Kidney capillary endothelial cell (primary cell): ENCODE data around the gene PARP11.
A peak's percentile ranks its signal among the peaks of the same experiment; 100 is the strongest.
"Not testable (repeated sequence)": the region's sequence is repeated elsewhere in the genome, so short reads cannot be mapped to it uniquely, and the experiment has no call there.

Experiments used
- DNase-seq: peaks from one replicate; pipeline ENCODE4 v3.0.0-alpha.2; 2018; ENCODE audit warnings: low spot score

PARP11 gene

GRCh38 chr12:3882896-3883564 is 9.8 kb upstream of the PARP11 start:
- DNase-seq = peak; percentile 6

DNA sequence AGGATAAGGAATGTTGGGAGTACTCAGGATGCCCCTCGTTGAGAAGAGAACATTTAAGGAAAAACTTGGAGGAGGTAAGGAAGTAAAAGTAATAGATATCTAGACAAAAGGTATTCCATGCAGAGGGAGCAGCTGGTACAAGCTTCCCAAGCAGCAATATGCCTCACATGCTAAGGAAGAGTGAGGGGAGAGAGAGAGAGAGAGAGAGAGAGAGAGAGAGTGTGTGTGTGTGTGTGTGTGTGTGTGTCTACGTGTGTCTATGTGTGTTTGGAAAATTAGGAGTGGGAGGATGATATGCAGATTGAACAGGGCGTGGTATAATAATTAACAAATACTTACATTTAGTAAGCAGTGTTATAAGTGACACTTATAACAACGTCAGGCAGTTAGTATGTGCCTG is 9.2 kb upstream of the PARP11 start:
- DNase-seq = no peak

DNA sequence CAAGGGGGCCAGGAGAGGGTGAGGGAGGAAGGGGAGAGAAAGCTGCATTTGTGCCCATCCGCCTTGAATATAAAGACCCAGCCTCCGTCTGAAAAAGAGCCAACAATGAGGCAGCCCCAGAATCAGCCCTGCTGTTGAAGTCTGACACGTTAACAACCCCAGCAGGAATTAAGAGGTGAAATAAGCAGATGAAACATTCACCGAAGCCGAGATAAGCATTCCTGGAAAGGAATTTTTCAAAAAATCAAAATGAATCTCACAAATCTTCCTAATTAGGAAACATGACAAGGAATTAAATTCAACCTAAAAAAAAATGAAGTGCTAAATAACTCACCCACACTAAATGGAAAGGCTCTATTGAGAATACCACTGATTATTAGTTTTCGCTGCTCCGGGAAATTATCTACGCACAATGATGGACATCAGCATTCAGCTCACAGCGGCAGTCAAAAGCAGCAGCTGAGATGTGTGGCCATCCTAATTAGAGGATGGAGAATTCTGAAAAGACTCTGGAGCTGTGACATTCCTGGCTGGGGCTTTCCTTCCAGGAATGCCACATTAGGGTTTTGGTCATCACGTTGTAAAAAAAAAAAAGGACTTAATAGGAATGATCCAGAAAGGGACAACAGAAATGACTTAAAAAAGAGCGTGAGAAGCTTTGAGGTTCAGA is 8.2 kb upstream of the PARP11 start:
- no peak for DNase-seq

DNA sequence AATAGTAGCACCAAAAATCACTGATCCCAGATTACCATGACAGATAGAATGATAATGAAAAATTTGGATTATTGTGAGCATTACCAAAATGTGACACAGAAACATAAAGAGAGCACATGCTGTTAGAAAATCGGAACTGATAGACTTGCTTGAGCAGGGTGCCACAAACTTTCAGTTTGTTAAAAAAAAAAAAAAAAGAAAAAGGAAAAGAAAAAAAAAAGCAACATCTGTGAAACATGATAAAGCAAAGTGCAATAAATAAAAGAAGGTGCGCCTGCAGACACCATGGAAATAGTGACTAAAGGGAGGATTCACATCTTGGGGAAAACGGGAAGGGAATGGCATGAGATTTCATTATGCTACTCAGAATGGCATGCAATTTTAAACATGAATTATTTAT is 6.6 kb upstream of the PARP11 start:
- DNase-seq = no peak

DNA sequence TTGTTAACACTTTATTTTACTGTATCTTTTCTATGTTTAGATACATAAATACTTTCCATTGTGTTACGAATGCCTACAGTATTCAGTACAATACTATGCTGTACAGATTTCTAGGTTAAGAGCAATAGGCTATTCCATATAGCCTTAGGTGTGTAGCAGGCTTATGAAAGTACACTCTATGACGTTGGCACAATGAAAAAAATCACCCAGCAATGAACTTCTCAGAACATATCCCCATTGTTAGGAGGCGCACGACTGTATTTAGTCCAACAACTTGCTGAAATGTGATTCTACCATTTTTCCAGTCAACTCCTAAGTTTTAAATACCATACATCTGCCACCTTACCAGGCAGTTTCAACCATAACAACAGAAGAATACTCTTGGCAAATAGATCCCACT is 1.8 kb downstream of the PARP11 start:
- no peak for DNase-seq

DNA sequence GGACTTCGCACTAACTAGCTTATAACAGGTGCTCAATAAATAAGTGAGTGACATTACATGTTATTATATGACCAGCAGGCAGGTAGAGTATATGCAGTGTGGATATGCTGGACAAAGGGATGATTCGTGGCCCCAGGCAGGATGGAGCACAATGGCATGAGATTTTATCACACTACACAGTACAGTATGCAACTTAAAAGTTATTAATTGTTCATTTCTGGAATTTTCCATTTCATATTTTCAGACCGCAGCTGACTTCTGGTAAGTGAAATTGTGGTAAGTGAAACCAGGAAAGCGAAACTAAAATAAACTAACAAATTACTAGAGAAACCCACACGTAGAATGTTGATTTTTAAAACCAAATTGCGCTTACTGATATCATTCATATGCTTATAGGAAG is 3.3 kb downstream of the PARP11 start:
- DNase-seq = no peak

GRCh38 chr12:3869433-3869832 is 3.8 kb downstream of the PARP11 start:
- DNase-seq = no peak

DNA sequence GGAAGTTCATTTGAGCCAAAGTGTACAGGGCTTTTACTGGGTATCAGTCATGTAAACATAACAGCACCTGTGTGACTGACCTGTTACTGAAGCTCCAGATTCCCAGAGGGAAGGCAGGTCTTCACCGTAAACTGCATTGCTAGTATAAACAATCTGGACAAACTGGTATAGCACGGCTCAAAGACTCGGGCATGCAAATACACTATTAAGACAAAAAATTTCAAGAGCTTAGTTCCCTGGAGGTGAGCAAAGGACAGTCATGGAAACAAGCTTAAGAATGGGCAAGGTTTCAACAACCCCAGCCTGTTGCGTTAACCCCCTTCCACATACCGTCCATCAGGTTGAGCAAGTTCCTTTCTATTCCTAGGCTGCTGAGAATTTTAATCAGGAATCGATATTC is 9.4 kb downstream of the PARP11 start:
- DNase-seq = no peak

DNA sequence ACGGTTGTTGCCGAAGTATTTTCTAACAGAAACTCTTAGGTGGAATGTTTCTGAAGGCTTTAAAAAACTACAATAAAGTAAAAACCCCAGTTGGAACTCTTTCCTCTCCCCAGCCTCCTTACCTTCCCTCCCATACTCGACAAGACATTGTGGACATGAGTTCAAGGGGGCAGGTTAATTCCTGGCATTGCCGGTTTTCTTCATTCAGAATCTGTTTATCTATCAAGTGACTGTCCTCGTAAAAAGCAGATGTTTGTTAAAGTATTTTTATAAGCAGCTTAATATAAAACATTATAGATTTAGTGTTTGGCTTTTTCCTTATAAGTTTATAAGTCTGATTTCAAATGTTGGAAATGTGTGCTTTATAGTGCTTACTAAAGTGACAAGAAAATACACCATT is 30.7 kb downstream of the PARP11 start:
- no peak for DNase-seq

DNA sequence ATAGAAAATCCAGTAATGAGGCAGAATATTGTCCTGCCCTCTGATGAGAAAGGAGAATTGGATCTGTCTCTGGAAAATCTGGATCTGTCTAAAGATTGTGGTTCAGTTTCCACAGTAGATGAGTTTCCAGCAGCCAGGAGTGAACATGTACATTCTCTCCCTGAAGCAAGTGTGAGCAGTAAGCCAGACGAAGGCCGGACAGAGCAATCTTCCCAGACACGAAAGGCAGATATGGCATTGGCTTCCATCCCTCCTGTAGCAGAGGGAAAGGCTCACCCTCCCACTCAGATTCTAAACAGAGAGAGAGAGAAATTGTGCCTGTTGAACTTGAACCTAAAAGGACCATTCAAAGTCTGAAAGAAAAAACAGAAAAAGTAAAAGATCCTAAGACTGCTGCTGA is 31.4 kb downstream of the PARP11 start:
- no peak for DNase-seq

GRCh38 chr12:3840833-3841232 is 32.4 kb downstream of the PARP11 start:
- DNase-seq = not testable (repeated sequence)

DNA sequence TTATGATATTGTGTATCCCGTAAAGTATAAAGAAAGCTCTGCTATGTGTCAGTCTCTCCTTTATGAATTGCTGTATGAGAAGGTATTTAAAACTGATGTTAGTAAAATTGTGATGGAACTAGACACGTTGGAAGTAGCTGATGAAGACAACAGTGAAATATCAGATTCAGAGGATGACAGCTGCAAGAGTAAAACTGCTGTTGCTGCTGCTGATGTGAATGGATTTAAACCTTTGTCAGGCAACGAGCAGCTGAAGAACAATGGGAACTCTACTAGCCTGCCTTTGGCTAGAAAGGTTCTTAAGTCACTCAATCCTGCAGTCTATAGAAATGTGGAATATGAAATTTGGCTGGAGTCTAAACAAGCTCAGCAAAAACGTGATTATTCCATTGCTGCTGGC is 33.5 kb downstream of the PARP11 start:
- DNase-seq = not testable (repeated sequence)

DNA sequence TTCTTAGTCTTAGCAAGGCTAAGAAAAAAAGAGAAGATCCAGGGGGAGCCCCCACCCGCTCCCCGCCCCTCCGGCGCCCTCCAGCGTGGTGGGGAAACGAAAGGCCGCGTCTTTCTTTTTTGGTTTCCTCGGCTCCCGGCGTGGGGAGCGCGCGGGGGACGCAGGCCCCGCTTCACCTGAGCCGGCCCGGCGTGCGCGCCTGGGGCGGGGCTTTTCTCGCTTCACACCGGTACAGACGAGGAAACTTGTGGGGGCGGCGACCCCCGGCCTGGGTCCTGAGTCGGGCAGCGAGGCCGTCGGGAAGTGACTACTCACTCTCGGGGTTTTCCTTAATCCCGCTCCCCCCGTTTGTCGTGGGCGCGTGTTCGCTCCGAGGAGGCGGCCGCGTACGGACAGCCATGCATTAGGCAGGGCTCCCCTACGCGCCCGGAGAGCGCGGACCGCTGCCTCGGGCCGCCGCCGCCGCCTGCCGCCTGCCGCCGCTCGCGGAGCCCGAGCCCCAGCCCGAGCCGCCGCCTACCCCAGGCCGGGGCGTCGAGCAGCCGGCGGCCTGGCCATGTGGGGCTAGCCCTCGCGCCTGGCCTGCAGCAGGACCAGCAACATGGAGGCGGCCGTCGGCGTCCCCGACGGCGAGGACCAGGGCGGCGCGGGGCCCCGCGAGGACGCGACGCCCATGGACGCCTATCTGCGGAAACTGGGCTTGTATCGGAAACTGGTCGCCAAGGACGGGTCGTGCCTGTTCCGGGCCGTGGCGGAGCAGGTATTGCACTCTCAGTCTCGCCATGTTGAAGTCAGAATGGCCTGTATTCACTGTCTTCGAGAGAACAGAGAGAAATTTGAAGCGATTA is 34.3 kb downstream of the PARP11 start:
- not testable (repeated sequence) for DNase-seq

- no peak for DNase-seq
These were observed 35.1 kb downstream of the PARP11 start for GRCh38 chr12:3838076-3838475.

GRCh38 chr12:3837049-3837448 is 36.1 kb downstream of the PARP11 start:
- DNase-seq = no peak

GRCh38 chr12:3836641-3837040 is 36.6 kb downstream of the PARP11 start:
- DNase-seq = no peak

DNA sequence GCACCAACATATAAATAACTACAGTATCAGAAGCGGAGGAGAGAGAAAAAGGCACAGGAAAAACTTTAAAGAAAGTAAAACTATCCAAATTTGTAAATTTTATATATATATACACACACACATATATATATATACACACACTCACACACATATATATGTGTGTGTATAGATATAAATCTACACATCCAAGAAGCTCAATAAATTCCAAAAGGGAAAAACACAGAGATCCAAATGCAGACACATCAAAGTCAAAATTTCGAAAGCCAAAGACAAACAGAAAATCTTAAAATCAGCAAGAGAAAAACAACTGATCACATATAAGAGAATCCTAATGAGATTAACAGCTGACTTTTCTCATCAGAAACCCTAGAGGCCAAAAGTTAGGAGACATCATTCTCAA is 37.3 kb downstream of the PARP11 start:
- DNase-seq = no peak

DNA sequence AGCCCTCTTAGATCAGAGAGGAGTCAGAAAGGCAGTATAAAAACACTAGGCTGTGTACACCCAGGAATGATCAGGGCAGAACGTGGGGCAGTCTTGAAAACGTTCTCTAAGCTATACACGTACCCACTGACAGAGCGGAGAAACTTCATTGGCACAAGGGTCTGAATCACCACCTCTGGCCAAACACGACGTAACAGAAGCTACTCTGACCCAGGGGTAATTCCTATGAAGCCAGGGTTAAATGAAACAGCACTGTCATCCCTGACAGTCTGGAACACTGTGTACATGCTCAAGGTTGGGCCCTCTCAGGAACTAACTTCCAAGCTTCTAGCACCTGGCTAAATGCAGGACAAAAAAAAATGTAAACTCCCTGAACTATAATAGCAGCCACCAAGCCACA is 38.4 kb downstream of the PARP11 start:
- no peak for DNase-seq

GRCh38 chr12:3833670-3834310 is 39.4 kb downstream of the PARP11 start:
- DNase-seq = no peak

GRCh38 chr12:3832738-3833137 is 40.5 kb downstream of the PARP11 start:
- DNase-seq = no peak

GRCh38 chr12:3828888-3829287 is 44.3 kb downstream of the PARP11 start:
- DNase-seq = no peak

DNA sequence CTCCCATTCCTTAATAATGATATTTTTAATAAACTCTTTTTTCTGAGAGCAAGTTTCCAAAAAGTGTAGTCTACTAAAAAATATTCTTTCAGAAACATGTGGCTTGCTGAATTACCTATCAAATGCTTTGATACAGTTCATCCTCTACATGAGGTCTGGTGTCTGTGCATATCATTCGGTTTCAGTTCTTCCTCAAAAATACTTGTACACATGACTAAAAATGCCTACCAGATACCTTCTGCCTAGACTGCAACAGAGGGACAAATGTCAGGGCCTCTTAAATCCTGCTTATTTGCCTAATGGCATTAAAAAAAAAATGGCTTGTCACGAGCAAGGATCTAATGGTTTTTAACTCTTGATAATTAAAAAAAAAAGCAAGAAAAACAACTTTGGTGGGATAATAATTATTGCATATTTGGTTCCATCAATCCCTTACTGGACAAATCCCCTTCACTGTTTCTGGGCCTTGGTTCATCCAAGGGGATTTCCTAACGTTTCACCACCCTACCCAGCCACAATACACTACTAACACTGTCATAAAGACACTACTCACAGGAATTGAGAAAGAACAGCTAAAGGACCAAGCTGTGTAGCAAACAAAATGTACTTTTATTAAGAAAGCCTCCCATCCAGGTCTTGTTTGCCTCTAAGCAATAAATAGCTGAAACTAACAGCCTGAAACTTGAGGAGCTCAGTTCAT is 45.7 kb downstream of the PARP11 start:
- no peak for DNase-seq
